Measurements from ENCODE around the gene WEE2. TPM values are rescaled to one million over a fixed set of nuclear protein-coding genes. Genes with fewer than 3 reads are reported as not detected.

The WEE2 gene
- total RNA-seq, 4 donors from 2014 or later, result not detected

DNA sequence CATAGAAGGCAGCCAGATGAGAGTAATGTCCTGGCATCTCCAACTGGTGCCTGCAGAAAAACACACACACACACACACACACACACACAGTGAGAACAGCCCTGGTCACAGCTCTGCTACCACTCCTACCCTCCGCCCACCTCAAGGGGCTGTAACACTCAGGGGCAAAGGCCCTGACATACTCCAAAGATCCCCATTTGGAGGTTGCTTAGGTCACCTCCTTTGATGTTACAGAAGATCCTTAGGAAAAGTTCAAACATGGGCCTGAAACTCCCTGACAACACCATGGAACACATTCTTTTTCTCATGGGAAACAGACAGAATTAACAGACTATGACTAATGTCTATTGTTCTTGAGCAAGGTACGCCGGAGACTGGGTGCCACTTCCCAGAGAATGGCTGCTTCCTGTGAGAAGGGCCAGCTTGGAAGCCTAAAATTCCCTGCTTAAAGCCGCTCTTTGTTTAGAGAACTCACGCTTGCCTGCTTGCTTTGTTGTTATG is 33.9 kb upstream of the WEE2 start:
- TF ChIP-seq, protein P1, sequence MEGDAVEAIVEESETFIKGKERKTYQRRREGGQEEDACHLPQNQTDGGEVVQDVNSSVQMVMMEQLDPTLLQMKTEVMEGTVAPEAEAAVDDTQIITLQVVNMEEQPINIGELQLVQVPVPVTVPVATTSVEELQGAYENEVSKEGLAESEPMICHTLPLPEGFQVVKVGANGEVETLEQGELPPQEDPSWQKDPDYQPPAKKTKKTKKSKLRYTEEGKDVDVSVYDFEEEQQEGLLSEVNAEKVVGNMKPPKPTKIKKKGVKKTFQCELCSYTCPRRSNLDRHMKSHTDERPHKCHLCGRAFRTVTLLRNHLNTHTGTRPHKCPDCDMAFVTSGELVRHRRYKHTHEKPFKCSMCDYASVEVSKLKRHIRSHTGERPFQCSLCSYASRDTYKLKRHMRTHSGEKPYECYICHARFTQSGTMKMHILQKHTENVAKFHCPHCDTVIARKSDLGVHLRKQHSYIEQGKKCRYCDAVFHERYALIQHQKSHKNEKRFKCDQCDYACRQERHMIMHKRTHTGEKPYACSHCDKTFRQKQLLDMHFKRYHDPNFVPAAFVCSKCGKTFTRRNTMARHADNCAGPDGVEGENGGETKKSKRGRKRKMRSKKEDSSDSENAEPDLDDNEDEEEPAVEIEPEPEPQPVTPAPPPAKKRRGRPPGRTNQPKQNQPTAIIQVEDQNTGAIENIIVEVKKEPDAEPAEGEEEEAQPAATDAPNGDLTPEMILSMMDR (IDR thresholded peaks at IDR 0.05), result no peak
- TF ChIP-seq POLR2A (IDR thresholded peaks at IDR 0.05), result no peak
- no peak overlapping the region for H3K4me3 ChIP-seq
- peaks cover 0 to 13% (median 0%) of the 10 kb centered on the region in 3 donors for H3K36me3 ChIP-seq
- H3K9me3 ChIP-seq, result no peaks in the 10 kb centered on the region
- H3K27me3 ChIP-seq, result no peaks in the 10 kb centered on the region
- DNase-seq, result no peak
- peak overlapping the region in 1 of 4 donors; percentile 10 for H3K27ac ChIP-seq
- H3K4me1 ChIP-seq, result no peaks in the 10 kb centered on the region

DNA sequence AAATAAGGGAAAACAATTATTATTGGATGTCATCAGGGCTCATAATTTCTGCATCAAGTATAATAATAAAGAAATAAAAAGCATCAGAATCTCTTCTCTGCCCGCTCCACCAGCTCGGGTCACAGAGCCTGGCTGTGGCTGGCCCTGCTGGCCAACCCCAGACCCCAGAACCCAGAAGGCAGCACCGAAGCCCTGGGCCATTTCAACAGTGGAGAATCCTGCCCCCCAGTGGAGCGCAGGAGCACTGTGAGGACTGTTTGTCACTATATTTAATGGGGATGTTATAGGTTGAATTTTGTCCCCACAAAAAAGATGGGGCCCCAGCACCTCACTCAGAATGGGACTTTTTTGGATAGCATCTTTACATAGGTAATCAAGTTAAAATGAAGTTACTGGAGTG is 33.5 kb upstream of the WEE2 start:
- TF ChIP-seq, protein P1 (IDR thresholded peaks at IDR 0.05), result peak in 4 of 6 experiments; percentile 13 to 40 (median 28)
- TF ChIP-seq POLR2A (IDR thresholded peaks at IDR 0.05), result no peak
- Histone ChIP-seq H3K36me3 (peaks cover 0 to 13% (median 0%) of the 10 kb centered on the region in 3 donors), H3K27ac (peak overlapping the region in 1 of 4 donors; percentile 20), H3K9me3 (no peaks in the 10 kb centered on the region), H3K27me3 (no peaks in the 10 kb centered on the region), H3K4me3 (no peak overlapping the region), H3K4me1 (no peaks in the 10 kb centered on the region)
- DNase-seq, result no peak

DNA sequence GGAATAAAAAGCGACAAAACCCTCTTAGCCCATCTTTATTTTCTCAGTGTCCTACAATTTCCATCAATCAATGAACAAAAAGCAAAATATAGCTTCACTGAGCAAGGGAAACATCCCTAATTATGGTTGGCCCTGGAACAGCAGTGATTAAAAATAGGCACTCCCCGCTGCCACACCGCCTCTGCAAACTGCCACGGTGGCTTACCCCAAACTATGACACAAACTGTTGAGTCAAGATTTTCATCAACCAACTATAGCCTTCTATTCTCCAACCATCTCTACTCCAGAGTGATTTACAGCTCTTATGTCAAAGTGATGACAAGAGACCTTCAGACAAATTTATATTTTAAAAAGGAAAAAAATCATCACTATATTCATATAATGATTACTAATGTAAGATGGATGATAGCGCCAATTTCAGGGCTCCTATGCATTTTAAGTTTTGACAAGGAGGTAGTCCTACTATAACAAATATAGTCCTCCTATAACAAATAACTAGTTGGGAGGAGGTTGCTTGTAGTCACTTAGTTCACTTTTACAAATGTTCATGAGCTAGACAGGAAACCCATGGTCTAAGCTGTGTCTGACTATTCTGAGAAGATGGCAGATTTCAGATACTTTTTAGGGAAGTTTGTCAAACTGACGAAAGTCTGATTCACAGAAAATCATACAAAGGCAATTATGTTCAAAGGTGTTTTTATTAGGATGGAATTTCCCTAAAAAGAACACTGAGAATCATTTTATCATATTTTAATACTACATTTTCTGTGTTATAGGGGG is 32.5 kb upstream of the WEE2 start:
- TF ChIP-seq POLR2A (IDR thresholded peaks at IDR 0.05), result no peak
- TF ChIP-seq, protein P1 (IDR thresholded peaks at IDR 0.05), result no peak
- DNase-seq, result no peak
- H3K27ac ChIP-seq, result peak overlapping the region in 1 of 4 donors; percentile 20
- H3K36me3 ChIP-seq, result peaks cover 0 to 17% (median 0%) of the 10 kb centered on the region in 3 donors
- no peaks in the 10 kb centered on the region for H3K27me3 ChIP-seq
- H3K4me3 ChIP-seq, result no peak overlapping the region
- no peaks in the 10 kb centered on the region for H3K4me1 ChIP-seq
- H3K9me3 ChIP-seq, result no peaks in the 10 kb centered on the region

DNA sequence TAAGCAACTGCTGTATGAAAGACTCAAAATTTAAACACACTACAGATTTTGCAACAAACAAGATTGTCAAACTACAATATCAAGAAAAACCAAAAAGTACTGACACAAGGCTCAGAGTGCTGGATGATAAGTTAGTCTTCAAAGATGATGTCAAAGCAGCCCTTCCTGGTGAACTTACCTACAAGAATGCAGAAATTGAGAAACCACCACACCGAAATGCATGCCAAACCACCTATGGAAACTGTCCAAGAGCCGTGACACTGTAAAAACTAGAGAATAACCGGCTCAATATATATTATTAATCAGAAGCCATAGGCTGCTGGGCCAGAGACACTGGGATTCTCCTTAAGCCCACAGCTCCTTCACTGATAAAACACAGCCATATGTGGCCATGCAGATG is 31.5 kb upstream of the WEE2 start:
- no peak overlapping the region for H3K27ac ChIP-seq
- peaks cover 0 to 14% (median 0%) of the 10 kb centered on the region in 3 donors for H3K36me3 ChIP-seq
- H3K27me3 ChIP-seq, result no peaks in the 10 kb centered on the region
- H3K4me3 ChIP-seq, result no peak overlapping the region
- H3K9me3 ChIP-seq, result no peaks in the 10 kb centered on the region
- no peaks in the 10 kb centered on the region for H3K4me1 ChIP-seq
- TF ChIP-seq, protein P1 (IDR thresholded peaks at IDR 0.05), result no peak
- TF ChIP-seq POLR2A (IDR thresholded peaks at IDR 0.05), result no peak
- no peak for DNase-seq

DNA sequence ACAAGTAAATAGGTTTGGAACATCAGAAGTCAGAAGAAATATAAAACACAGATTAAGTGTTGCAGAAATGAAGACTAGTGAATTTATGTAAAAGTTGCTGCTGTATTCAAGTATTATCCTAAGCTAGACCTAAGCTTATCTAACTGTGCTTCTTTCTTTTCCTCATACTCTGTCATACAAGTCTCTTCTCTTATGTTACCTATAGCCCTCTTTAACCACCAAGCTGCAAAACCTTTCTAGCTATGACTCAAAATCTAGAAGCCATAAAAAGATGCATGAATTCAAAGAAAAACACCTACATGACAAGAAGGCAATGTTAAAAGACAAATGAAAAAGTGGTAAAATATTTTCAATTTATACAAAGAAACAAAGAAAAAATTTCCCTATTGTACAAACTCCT is 29.1 kb upstream of the WEE2 start:
- no peaks in the 10 kb centered on the region for H3K9me3 ChIP-seq
- no peaks in the 10 kb centered on the region for H3K4me1 ChIP-seq
- no peak overlapping the region for H3K27ac ChIP-seq
- DNase-seq, result no peak
- H3K36me3 ChIP-seq, result peaks cover 0 to 13% (median 0%) of the 10 kb centered on the region in 3 donors
- H3K4me3 ChIP-seq, result no peak overlapping the region
- no peaks in the 10 kb centered on the region for H3K27me3 ChIP-seq
- no peak for TF ChIP-seq POLR2A (IDR thresholded peaks at IDR 0.05)
- TF ChIP-seq, protein P1 (IDR thresholded peaks at IDR 0.05), result no peak

Measured in Peyer's patch (tissue), 4 donors.